Aorta (tissue), 5 donors: ENCODE data around the gene PARD6A. TPM values are rescaled to one million over a fixed set of nuclear protein-coding genes. Genes with fewer than 3 reads are reported as not detected.

ENCODE experiments used
- ATAC-seq: fragments of 200-7000 bp; cut with Tn5 transposase; one replicate; pipeline ENCODE4 v1.9.1; 2022; ENCODE audit warnings: moderate library complexity; ENCODE audit not compliant: low FRiP score
- DNase-seq, 2 donors: peaks; one replicate each; pipeline ENCODE4 v3.0.0-alpha.2; 2020
- H3K27ac ChIP-seq, 2 donors: one replicate each; pipeline ENCODE4 v1.5.1; 2013; ENCODE audit warnings: low read length in 2 of 2, mild to moderate bottlenecking in 2 of 2, moderate library complexity in 2 of 2, control low read depth in 1 of 2, inconsistent platforms in 1 of 2, low read depth in 1 of 2
- H3K27me3 ChIP-seq, 2 donors: one replicate each; pipeline ENCODE4 v1.6.1; 2013; ENCODE audit warnings: control low read depth in 1 of 2, low read length in 1 of 2, mild to moderate bottlenecking in 1 of 2, moderate library complexity in 1 of 2; ENCODE audit not compliant: insufficient read depth in 2 of 2, control insufficient read depth in 1 of 2
- H3K36me3 ChIP-seq, 2 donors: one replicate each; pipeline ENCODE4 v1.6.1; 2013; ENCODE audit warnings: control low read depth in 1 of 2, low read length in 1 of 2, mild to moderate bottlenecking in 1 of 2; ENCODE audit not compliant: insufficient read depth in 2 of 2, control insufficient read depth in 1 of 2
- H3K4me1 ChIP-seq, 2 donors: one replicate each; pipeline ENCODE4 v1.6.1; 2013; ENCODE audit warnings: low read length in 2 of 2, control low read depth in 1 of 2, mild to moderate bottlenecking in 1 of 2, moderate library complexity in 1 of 2; ENCODE audit not compliant: insufficient read depth in 2 of 2, control insufficient read depth in 1 of 2
- H3K4me3 ChIP-seq, 2 donors: one replicate each; pipeline ENCODE4 v1.5.1; 2013; ENCODE audit warnings: low read length in 2 of 2, control low read depth in 1 of 2, mild to moderate bottlenecking in 1 of 2
- H3K9me3 ChIP-seq: one replicate; pipeline ENCODE4 v1.6.1; 2013; ENCODE audit warnings: mild to moderate bottlenecking, low read length; ENCODE audit not compliant: control insufficient read depth
- WGBS, 2 donors: extraction: QIAGEN DNeasy Blood & Tissue Kit; methylation state at CpG; one replicate each; pipeline ENCODE4 v1.1.7; 2013; 5-methylcytosine and 5-hydroxymethylcytosine counted together
- intact Hi-C, 2 donors: fragments of 100-400 bp; cut with DNase I; formaldehyde crosslinking; loops; one replicate each; pipeline versions ENCODE4 v1.14.2 to v1.15.0; 2022
- polyA plus RNA-seq, 2 donors: library from polyadenylated mRNA; stranded (reverse); fragments of 200-250 nt; gene quantifications; one replicate each; pipeline ENCODE4 v1.2.3, GENCODE V29; 2013
- total RNA-seq, 2 donors: library from RNA; stranded (reverse); fragmentation: NEBNext Ultra II Directional; extraction: Animal tissue kit (Norgen Biotek cat#: 25700); gene quantifications; one replicate each; pipeline ENCODE4 v1.2.1, GENCODE V29; 2021
- donor health status: healthy with polysubstance abuse.
- donor health status: Bipolar disorder and iron deficiency.
- donor health status: DM: no; HTN: no; CAD: no.
- donor health status: DM: no; HTN: no; CAD: no.
- donor health status: DM: yes; HTN: yes; CAD: no.

The PARD6A gene
- total and polyA plus RNA-seq, 4 donors = 3.9 to 7.8 (median 5.6) TPM

- Histone ChIP-seq H3K36me3 (no peaks in the 10 kb centered on the region), H3K4me1 (no peaks in the 10 kb centered on the region), H3K9me3 (no peaks in the 10 kb centered on the region), H3K27ac (no peak overlapping the region), H3K4me3 (no peak overlapping the region), H3K27me3 (no peaks in the 10 kb centered on the region)
- ATAC-seq (no peak), DNase-seq (no peak)
- intact Hi-C loops = no loop called here
- 53 to 54% methylated on average over 2 of the region's 2 CpGs for WGBS, 2 donors
These were observed 47.6 kb downstream of the PARD6A start for GRCh38 chr16:67708368-67708771.

GRCh38 chr16:67709050-67709449, 48.3 kb downstream of the PARD6A start:
- Histone ChIP-seq H3K4me3 (no peak overlapping the region), H3K36me3 (no peaks in the 10 kb centered on the region), H3K27me3 (no peaks in the 10 kb centered on the region), H3K9me3 (no peaks in the 10 kb centered on the region), H3K4me1 (no peaks in the 10 kb centered on the region), H3K27ac (no peak overlapping the region)
- DNase-seq (no peak), ATAC-seq (no peak)
- WGBS, 2 donors = 92 to 96% methylated on average over 1 of the region's 1 CpG
- intact Hi-C loops = no loop called here

- intact Hi-C loops = no loop called here
- Histone ChIP-seq H3K4me3 (no peak overlapping the region), H3K27me3 (no peaks in the 10 kb centered on the region), H3K9me3 (no peaks in the 10 kb centered on the region), H3K36me3 (no peaks in the 10 kb centered on the region), H3K27ac (no peak overlapping the region), H3K4me1 (no peaks in the 10 kb centered on the region)
- ATAC-seq (no peak), DNase-seq (no peak)
- 89% methylated on average over 6 of the region's 6 CpGs for WGBS, 2 donors
These were observed 49.8 kb downstream of the PARD6A start for GRCh38 chr16:67710607-67711006.

Other genes starting within 250 kb of the PARD6A start
- gene ZDHHC1, start 244.5 kb upstream of the PARD6A start, total RNA-seq = 10 to 100 TPM in 1 of 2 donors, 1 to 10 TPM in 1; 8.4 to 14.8 TPM
- 10 to 100 TPM in 1 of 2 donors, 1 to 10 TPM in 1; 5.3 to 11.3 TPM for gene ZDHHC1, start 244.5 kb upstream of the PARD6A start, polyA plus RNA-seq
- gene HSD11B2, start 229.8 kb upstream of the PARD6A start, total RNA-seq = 1 to 10 TPM in 1 of 2 donors, not detected in 1; 1.1 TPM
- 10 to 100 TPM in 1 of 2 donors, not detected in 1; 13.3 TPM for gene HSD11B2, start 229.8 kb upstream of the PARD6A start, polyA plus RNA-seq
- 10 to 100 TPM; 58.7 to 62.0 TPM for gene ATP6V0D1, start 179.8 kb upstream of the PARD6A start, total RNA-seq
- 10 to 100 TPM; 52.0 to 88.0 TPM for gene ATP6V0D1, start 179.8 kb upstream of the PARD6A start, polyA plus RNA-seq
- gene AGRP, start 177.4 kb upstream of the PARD6A start, total RNA-seq = not detected
- 1 to 10 TPM in 1 of 2 donors, not detected in 1; 1.5 TPM for gene AGRP, start 177.4 kb upstream of the PARD6A start, polyA plus RNA-seq
- 100 to 1,000 TPM; 105 to 120 TPM for gene RIPOR1, start 132.1 kb upstream of the PARD6A start, total RNA-seq
- 10 to 100 TPM; 22.7 to 65.5 TPM for gene RIPOR1, start 132.1 kb upstream of the PARD6A start, polyA plus RNA-seq
- 10 to 100 TPM; 28.5 to 35.8 TPM for gene CTCF, start 98.4 kb upstream of the PARD6A start, total RNA-seq
- 10 to 100 TPM; 16.5 to 25.8 TPM for gene CTCF, start 98.4 kb upstream of the PARD6A start, polyA plus RNA-seq
- gene CARMIL2, start 15.8 kb upstream of the PARD6A start, total RNA-seq = 1 to 10 TPM; 3.0 to 4.0 TPM
- 1 to 10 TPM in 1 of 2 donors, under 1 TPM in 1; 0.13 to 3.7 TPM for gene CARMIL2, start 15.8 kb upstream of the PARD6A start, polyA plus RNA-seq
- 10 to 100 TPM; 15.7 to 21.9 TPM for gene ACD, start 700 bp upstream of the PARD6A start, total RNA-seq
- gene ACD, start 700 bp upstream of the PARD6A start, polyA plus RNA-seq = 10 to 100 TPM in 1 of 2 donors, 1 to 10 TPM in 1; 7.0 to 34.6 TPM
- gene ENKD1, start 5.8 kb downstream of the PARD6A start, total RNA-seq = 10 to 100 TPM in 1 of 2 donors, 1 to 10 TPM in 1; 9.7 to 15.2 TPM
- gene ENKD1, start 5.8 kb downstream of the PARD6A start, polyA plus RNA-seq = 10 to 100 TPM; 13.3 to 73.8 TPM
- 1 to 10 TPM; 2.6 to 7.9 TPM for gene C16orf86, start 5.9 kb downstream of the PARD6A start, total RNA-seq
- gene C16orf86, start 5.9 kb downstream of the PARD6A start, polyA plus RNA-seq = 10 to 100 TPM in 1 of 2 donors, 1 to 10 TPM in 1; 3.1 to 14.4 TPM
- 10 to 100 TPM; 18.7 to 27.3 TPM for gene GFOD2, start 58.4 kb downstream of the PARD6A start, total RNA-seq
- 1 to 10 TPM; 7.4 to 8.5 TPM for gene GFOD2, start 58.4 kb downstream of the PARD6A start, polyA plus RNA-seq
- 10 to 100 TPM; 17.7 to 21.6 TPM for gene RANBP10, start 145.6 kb downstream of the PARD6A start, total RNA-seq
- 10 to 100 TPM in 1 of 2 donors, 1 to 10 TPM in 1; 5.5 to 11.9 TPM for gene RANBP10, start 145.6 kb downstream of the PARD6A start, polyA plus RNA-seq
- gene TSNAXIP1, start 145.9 kb downstream of the PARD6A start, total RNA-seq = 1 to 10 TPM in 1 of 2 donors, under 1 TPM in 1; 0.84 to 1.1 TPM
- gene TSNAXIP1, start 145.9 kb downstream of the PARD6A start, polyA plus RNA-seq = 1 to 10 TPM in 1 of 2 donors, not detected in 1; 7.3 TPM
- gene THAP11, start 181.4 kb downstream of the PARD6A start, total RNA-seq = 10 to 100 TPM; 21.5 to 24.7 TPM
- gene THAP11, start 181.4 kb downstream of the PARD6A start, polyA plus RNA-seq = 10 to 100 TPM; 18.0 to 18.6 TPM
- gene NUTF2, start 186.0 kb downstream of the PARD6A start, total RNA-seq = 10 to 100 TPM; 80.7 to 88.2 TPM
- 100 to 1,000 TPM in 1 of 2 donors, 10 to 100 TPM in 1; 95.4 to 130 TPM for gene NUTF2, start 186.0 kb downstream of the PARD6A start, polyA plus RNA-seq
- gene CENPT, start 186.7 kb downstream of the PARD6A start, total RNA-seq = 10 to 100 TPM; 39.8 to 57.9 TPM
- gene CENPT, start 186.7 kb downstream of the PARD6A start, polyA plus RNA-seq = 100 to 1,000 TPM in 1 of 2 donors, 10 to 100 TPM in 1; 28.3 to 168 TPM
- gene EDC4, start 212.1 kb downstream of the PARD6A start, total RNA-seq = 10 to 100 TPM; 46.9 to 53.2 TPM
- gene EDC4, start 212.1 kb downstream of the PARD6A start, polyA plus RNA-seq = 10 to 100 TPM; 14.4 to 66.4 TPM
- 1 to 10 TPM in 1 of 2 donors, not detected in 1; 2.1 TPM for gene NRN1L, start 223.9 kb downstream of the PARD6A start, total RNA-seq
- 1 to 10 TPM; 1.5 to 3.2 TPM for gene NRN1L, start 223.9 kb downstream of the PARD6A start, polyA plus RNA-seq
- gene PSKH1, start 232.3 kb downstream of the PARD6A start, total RNA-seq = 10 to 100 TPM; 29.6 to 30.4 TPM
- gene PSKH1, start 232.3 kb downstream of the PARD6A start, polyA plus RNA-seq = 10 to 100 TPM; 15.2 to 16.2 TPM